GM18873 (cell line): Measurements from ENCODE around the gene UTS2B.

Source experiments
- ATAC-seq: cut with Tn5 transposase; IDR thresholded peaks from one replicate; pipeline ENCODE4 v1.9.1; 2021; ENCODE audit warnings: mild to moderate bottlenecking, moderate library complexity, moderate number of reproducible peaks; ENCODE audit not compliant: unreplicated experiment, low FRiP score

The UTS2B gene

DNA sequence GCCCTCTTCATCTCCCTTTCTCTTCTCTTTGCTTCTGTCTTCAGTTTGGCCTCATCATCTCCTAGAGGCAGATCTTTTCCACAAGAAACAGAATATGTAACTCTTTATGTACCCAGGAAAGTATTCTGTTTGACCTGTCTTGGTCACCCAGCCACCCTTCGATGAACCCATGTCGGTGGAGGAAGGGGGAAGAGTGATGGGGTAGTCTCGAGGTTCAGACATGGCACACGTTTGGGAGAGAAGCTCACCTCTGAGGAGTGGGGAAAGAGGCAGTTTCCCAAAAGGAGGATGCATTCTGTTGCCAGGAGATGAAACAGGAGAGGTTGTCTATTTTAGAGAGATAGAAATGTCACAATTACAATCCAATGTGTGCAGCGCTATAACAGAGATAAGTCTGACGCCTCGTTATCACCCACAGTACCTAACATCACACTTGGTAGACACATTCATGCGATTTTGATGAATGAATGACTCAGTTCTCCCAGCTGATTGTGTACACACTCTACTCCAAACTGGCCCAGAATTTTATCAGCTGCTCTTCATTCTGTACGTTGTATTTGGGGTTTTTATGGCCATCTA is 1.9 kb downstream of the UTS2B start:
- ATAC-seq: no peak

GRCh38 chr3:191327526-191327925 is 2.8 kb downstream of the UTS2B start:
- no peak for ATAC-seq

DNA sequence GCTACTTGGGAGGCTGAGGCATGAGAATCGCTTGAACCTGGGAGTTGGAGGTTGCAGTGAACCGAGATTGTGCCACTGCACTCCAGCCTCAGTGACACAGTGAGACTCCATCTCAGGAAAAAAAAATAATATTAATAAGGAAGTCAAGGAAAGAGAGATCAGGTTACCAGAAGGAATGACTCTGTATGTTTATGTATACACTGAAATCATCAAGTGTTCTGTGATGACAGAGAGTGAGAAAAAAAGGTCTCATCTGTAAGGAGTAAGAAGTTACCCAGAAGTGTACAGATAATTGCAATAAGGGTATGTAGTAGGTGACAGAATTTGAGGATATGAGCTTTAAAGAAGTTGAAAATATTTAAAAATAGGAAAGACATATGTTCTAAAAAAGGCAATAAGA is 5.4 kb downstream of the UTS2B start:
- ATAC-seq: no peak

- no peak for ATAC-seq
These were observed 9.1 kb downstream of the UTS2B start for GRCh38 chr3:191321019-191321767.

DNA sequence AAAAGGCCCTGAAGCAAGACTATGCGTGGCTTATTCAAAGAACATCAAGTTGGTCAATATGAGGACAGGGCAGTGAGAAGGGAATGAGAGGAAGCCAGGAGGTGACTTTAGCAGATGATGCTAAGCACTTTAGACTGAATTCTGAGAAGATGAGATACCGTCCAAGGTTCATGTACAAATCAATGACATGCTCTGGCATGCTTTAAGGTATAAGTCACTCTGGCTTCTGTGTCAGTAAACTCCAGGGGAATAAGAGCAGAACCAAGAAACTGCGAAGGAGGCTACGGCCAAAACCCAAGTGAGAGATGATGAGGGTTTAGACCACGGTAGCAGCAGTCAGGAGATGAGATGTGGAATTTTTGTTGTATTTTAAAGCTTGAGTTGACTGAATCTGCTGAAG is 10.0 kb downstream of the UTS2B start:
- no peak for ATAC-seq

GRCh38 chr3:191316876-191317603 is 13.3 kb downstream of the UTS2B start:
- ATAC-seq: no peak

- no peak for ATAC-seq
These were observed 16.1 kb downstream of the UTS2B start for GRCh38 chr3:191314109-191314728.

- no peak for ATAC-seq
These were observed 17.0 kb downstream of the UTS2B start for GRCh38 chr3:191313296-191313695.

GRCh38 chr3:191307341-191307740 is 23.0 kb downstream of the UTS2B start:
- ATAC-seq: no peak

GRCh38 chr3:191306428-191306827 is 23.9 kb downstream of the UTS2B start:
- ATAC-seq: no peak

DNA sequence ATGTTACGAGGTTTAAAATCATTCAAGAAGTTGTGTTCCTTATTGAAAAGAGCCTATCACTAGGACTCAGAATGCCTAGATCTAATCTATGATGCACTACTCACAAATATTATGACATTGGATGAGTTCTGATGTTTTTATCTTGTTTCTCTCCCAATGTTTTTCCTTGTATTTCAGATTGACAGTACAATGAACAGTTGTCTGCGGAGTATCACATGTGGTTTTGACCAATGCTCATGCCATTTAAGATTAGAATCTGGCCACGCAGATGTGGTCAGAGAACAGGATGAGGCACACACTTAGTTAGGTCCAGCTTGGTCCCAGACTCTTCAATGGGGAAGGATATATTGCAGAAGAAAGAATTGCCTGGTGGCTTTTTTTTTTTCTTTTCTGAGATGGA is 26.7 kb downstream of the UTS2B start:
- no peak for ATAC-seq

- ATAC-seq: no peak
These were observed 27.9 kb downstream of the UTS2B start for GRCh38 chr3:191302451-191302850.

DNA sequence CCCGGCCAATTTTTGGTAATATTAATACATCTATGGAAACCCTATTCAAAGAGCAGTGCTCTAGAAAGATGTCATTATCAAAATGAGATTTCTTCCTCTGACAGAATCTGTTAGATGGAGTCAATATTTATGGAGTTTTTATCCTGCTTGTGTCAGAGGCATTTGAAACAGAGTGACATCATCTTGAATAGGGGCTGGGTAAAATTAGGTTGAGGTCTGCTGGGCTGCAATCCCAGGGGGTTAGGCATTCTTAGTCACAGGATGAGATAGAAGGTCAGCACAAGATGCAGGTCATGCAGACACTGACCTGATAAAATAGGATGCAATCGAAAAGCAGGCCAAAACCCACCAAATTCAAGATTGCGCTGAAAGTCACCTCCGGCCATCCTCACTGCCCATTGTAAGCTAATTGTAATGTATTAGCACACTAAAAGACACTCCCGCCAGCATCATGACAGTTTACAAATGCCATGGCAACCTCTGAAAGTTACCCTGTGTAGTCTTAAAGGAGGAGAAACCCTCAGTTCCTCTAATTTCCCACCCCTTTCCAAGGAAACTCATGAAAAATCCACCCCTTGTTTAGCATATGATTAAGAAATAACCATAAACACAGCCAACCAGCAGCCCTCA is 28.4 kb downstream of the UTS2B start:
- ATAC-seq: no peak

- peak; percentile 78 for ATAC-seq
These were observed 29.3 kb downstream of the UTS2B start for GRCh38 chr3:191301017-191301416.

- ATAC-seq: peak; percentile 27
These were observed 29.9 kb downstream of the UTS2B start for GRCh38 chr3:191300422-191300821.

DNA sequence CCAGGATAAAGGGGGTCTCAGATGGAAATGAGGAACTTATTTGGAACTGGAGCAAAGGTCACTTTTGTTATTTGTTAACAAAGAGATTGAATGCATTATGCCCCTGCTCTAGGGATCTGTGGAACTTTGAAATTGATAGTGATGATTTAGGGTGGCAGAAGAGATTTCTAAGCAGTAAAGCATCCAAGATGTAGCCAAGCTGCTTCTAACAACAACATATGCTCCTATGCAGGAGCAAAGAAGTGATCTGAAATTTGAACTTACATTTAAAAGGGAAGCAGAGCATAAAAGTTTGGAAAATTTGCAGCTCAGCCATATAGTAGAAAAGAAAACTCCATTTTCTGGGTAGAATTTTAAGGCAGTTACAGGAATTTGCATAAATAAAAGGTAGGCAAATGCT is 31.5 kb downstream of the UTS2B start:
- ATAC-seq: no peak

GRCh38 chr3:191296041-191296541 is 34.2 kb downstream of the UTS2B start:
- ATAC-seq: peak; percentile 89

- ATAC-seq: no peak
These were observed 36.0 kb downstream of the UTS2B start for GRCh38 chr3:191294291-191294690.

DNA sequence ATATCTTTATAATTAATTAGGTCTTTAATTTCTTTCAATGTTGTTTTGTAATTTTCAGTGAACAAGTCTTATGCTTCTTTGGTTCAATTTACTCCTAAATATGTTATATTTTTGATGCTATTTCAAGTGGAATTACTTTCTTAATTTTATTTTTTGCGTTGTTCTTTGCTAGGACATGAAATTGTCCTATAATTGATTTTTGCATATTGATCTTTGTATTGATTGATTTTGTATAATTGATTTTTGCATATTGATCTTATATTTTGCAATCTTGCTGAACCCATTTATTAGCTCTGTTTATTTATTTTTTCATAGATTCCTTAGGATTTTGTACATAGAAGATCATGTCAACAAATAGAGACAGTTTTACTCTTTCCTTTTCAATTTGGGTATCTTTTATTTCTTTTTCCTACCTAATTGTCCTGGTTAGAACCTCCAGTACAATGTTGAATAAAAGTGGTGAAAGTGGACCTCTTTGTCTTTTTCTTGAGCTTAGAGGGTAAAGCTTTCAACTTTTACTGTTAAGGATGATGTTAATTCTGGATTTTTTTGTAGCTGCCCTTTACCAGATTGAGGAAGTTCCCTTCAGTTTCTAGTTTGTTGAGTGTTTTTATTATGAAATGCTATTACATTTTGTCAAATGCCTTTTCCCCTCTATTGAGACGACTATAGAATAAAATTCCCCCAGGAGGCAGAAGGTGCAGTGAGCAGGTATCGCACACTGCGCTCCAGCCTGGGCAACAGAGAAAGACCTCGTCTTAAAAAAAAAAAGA is 37.9 kb downstream of the UTS2B start:
- ATAC-seq: no peak
